Measurements from ENCODE around the gene GATA6. TPM values are rescaled to one million over a fixed set of nuclear protein-coding genes. Genes with fewer than 3 reads are reported as not detected.

The GATA6 gene
- total and polyA plus RNA-seq, 2 experiments from 2014 or later: 6.6 to 19.0 TPM

- H3K9me2 ChIP-seq (ENCODE audit: insufficient read depth): no peaks in the 10 kb centered on the region
- no peaks in the 10 kb centered on the region for H4K20me1 ChIP-seq (ENCODE audit: insufficient read depth)
- in situ Hi-C loops (cut with MboI): no loop called here
- DNase-seq: no peak
- no peak for TF ChIP-seq EZH2phosphoT487 (IDR thresholded peaks at IDR 0.05; ENCODE audit: insufficient read depth, low read depth)
- TF ChIP-seq EZH2 (IDR thresholded peaks at IDR 0.05; ENCODE audit: insufficient read depth, poor library complexity, severe bottlenecking): no peak
- peaks cover 67% of the 10 kb centered on the region for H3K27me3 ChIP-seq (replicated peaks; ENCODE audit: insufficient read depth)
- WGBS, 2 experiments (ENCODE audit: low coverage in 1 of 2, low lambda C conversion rate in 2 of 2, missing lambda C conversion rate in 2 of 2): 59 to 66% methylated on average over 3 of the region's 3 CpGs
- no peaks in the 10 kb centered on the region for H3F3A ChIP-seq (ENCODE audit: insufficient read depth)
- no peaks in the 10 kb centered on the region for H3K36me3 ChIP-seq (ENCODE audit: low read depth)
- no peak overlapping the region for H2AFZ ChIP-seq
- H3K4me2 ChIP-seq (ENCODE audit: unreplicated experiment): no peak overlapping the region
- no peak overlapping the region for H3K4me3 ChIP-seq
- no peak overlapping the region for H3K9ac ChIP-seq
- H3K27ac ChIP-seq: no peak overlapping the region
- H3K4me1 ChIP-seq (ENCODE audit: insufficient read depth): no peaks in the 10 kb centered on the region
- no peaks in the 10 kb centered on the region for H3K9me3 ChIP-seq (ENCODE audit: low read depth)
- H3K79me2 ChIP-seq (ENCODE audit: insufficient read depth): no peaks in the 10 kb centered on the region
Measured at GRCh38 chr18:22153428-22153827, 16.0 kb upstream of the GATA6 start.

- Histone ChIP-seq H3K27me3 (replicated peaks; ENCODE audit: insufficient read depth) (peaks cover 67% of the 10 kb centered on the region), H3K79me2 (ENCODE audit: insufficient read depth) (no peaks in the 10 kb centered on the region), H3K9ac (no peak overlapping the region), H3K9me2 (ENCODE audit: insufficient read depth) (no peaks in the 10 kb centered on the region), H3K27ac (no peak overlapping the region), H3F3A (ENCODE audit: insufficient read depth) (no peaks in the 10 kb centered on the region), H3K4me2 (ENCODE audit: unreplicated experiment) (no peak overlapping the region), H4K20me1 (ENCODE audit: insufficient read depth) (no peaks in the 10 kb centered on the region), H3K36me3 (ENCODE audit: low read depth) (no peaks in the 10 kb centered on the region), H3K4me3 (no peak overlapping the region), H2AFZ (no peak overlapping the region), H3K9me3 (ENCODE audit: low read depth) (no peaks in the 10 kb centered on the region), H3K4me1 (ENCODE audit: insufficient read depth) (no peaks in the 10 kb centered on the region)
- in situ Hi-C loops (cut with MboI): no loop called here
- 64 to 74% methylated on average over 2 of the region's 2 CpGs for WGBS, 2 experiments (ENCODE audit: low coverage in 1 of 2, low lambda C conversion rate in 2 of 2, missing lambda C conversion rate in 2 of 2)
- DNase-seq: no peak
- no peak for TF ChIP-seq EZH2 (IDR thresholded peaks at IDR 0.05; ENCODE audit: insufficient read depth, poor library complexity, severe bottlenecking)
- TF ChIP-seq EZH2phosphoT487 (IDR thresholded peaks at IDR 0.05; ENCODE audit: insufficient read depth, low read depth): no peak
Measured at GRCh38 chr18:22155584-22155983, 13.8 kb upstream of the GATA6 start.

DNA sequence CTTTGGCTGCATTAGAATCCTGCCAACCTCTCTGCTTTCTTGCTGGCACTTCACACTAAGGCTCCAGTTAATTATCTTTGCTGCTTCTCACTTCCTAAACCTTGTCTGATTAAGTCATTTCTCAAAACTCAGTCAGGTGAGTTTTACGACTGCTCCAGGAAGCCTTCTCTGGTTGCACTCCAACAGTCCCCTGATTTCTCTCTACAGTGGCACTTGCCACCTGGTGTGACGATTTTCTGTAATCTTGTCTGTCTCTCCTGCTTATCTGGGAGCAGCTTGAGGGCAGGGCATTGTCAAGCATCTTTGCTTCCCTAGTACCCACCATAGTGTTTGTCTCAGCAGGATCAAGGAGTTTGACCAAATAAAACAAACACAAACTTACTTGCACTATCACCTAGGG lies 10.4 kb upstream of the GATA6 start:
- Histone ChIP-seq H3K9me2 (ENCODE audit: insufficient read depth) (no peaks in the 10 kb centered on the region), H3K9ac (no peak overlapping the region), H3K36me3 (ENCODE audit: low read depth) (no peaks in the 10 kb centered on the region), H3K4me2 (ENCODE audit: unreplicated experiment) (no peak overlapping the region), H3K4me3 (no peak overlapping the region), H3K9me3 (ENCODE audit: low read depth) (no peaks in the 10 kb centered on the region), H3K27me3 (replicated peaks; ENCODE audit: insufficient read depth) (peaks cover 80% of the 10 kb centered on the region), H3K4me1 (ENCODE audit: insufficient read depth) (no peaks in the 10 kb centered on the region), H3F3A (ENCODE audit: insufficient read depth) (no peaks in the 10 kb centered on the region), H2AFZ (no peak overlapping the region), H4K20me1 (ENCODE audit: insufficient read depth) (no peaks in the 10 kb centered on the region), H3K79me2 (ENCODE audit: insufficient read depth) (no peaks in the 10 kb centered on the region), H3K27ac (no peak overlapping the region)
- no peak for TF ChIP-seq EZH2 (IDR thresholded peaks at IDR 0.05; ENCODE audit: insufficient read depth, poor library complexity, severe bottlenecking)
- no peak for TF ChIP-seq EZH2phosphoT487 (IDR thresholded peaks at IDR 0.05; ENCODE audit: insufficient read depth, low read depth)
- no peak for DNase-seq
- in situ Hi-C loops (cut with MboI): no loop called here
- WGBS, 2 experiments (ENCODE audit: low coverage in 1 of 2, low lambda C conversion rate in 2 of 2, missing lambda C conversion rate in 2 of 2): 43 to 50% methylated on average over 2 of the region's 2 CpGs

GRCh38 chr18:22161090-22161489 lies 8.3 kb upstream of the GATA6 start:
- no peaks in the 10 kb centered on the region for H3K9me2 ChIP-seq (ENCODE audit: insufficient read depth)
- no peaks in the 10 kb centered on the region for H3F3A ChIP-seq (ENCODE audit: insufficient read depth)
- TF ChIP-seq EZH2phosphoT487 (IDR thresholded peaks at IDR 0.05; ENCODE audit: insufficient read depth, low read depth) (no peak), EZH2 (IDR thresholded peaks at IDR 0.05; ENCODE audit: insufficient read depth, poor library complexity, severe bottlenecking) (no peak)
- in situ Hi-C loops (cut with MboI): no loop called here
- 44 to 45% methylated on average over 5 of the region's 5 CpGs for WGBS, 2 experiments (ENCODE audit: low coverage in 1 of 2, low lambda C conversion rate in 2 of 2, missing lambda C conversion rate in 2 of 2)
- no peak overlapping the region for H3K4me2 ChIP-seq (ENCODE audit: unreplicated experiment)
- no peak overlapping the region for H3K27ac ChIP-seq
- H2AFZ ChIP-seq: no peak overlapping the region
- no peaks in the 10 kb centered on the region for H3K36me3 ChIP-seq (ENCODE audit: low read depth)
- H3K9me3 ChIP-seq (ENCODE audit: low read depth): no peaks in the 10 kb centered on the region
- H3K9ac ChIP-seq: no peak overlapping the region
- no peak for DNase-seq
- H3K27me3 ChIP-seq (replicated peaks; ENCODE audit: insufficient read depth): peaks cover 80% of the 10 kb centered on the region
- H3K4me1 ChIP-seq (ENCODE audit: insufficient read depth): no peaks in the 10 kb centered on the region
- H3K79me2 ChIP-seq (ENCODE audit: insufficient read depth): no peaks in the 10 kb centered on the region
- H4K20me1 ChIP-seq (ENCODE audit: insufficient read depth): no peaks in the 10 kb centered on the region
- no peak overlapping the region for H3K4me3 ChIP-seq

Measured in GM23248 (cell line).